Testis (tissue), 3 donors: ENCODE data around the gene VAV1. TPM values are rescaled to one million over a fixed set of nuclear protein-coding genes. Genes with fewer than 3 reads are reported as not detected.

Experiments used
- DNase-seq: peaks from one replicate; pipeline ENCODE4 v3.0.0-alpha.2; 2019
- H3K27ac ChIP-seq, 2 donors: fragments of 200-600 bp; sonication (generic); one replicate each; pipeline ENCODE4 v1.5.1; 2019
- H3K27me3 ChIP-seq: fragments of 200-600 bp; sonication (generic); one replicate; pipeline ENCODE4 v1.5.1; 2019
- H3K36me3 ChIP-seq: fragments of 200-600 bp; sonication (generic); one replicate; pipeline ENCODE4 v1.5.1; 2017; ENCODE audit warnings: low read depth; ENCODE audit errors: missing control alignments
- H3K4me1 ChIP-seq: fragments of 200-600 bp; sonication (generic); one replicate; pipeline ENCODE4 v1.5.1; 2019
- H3K4me3 ChIP-seq, 2 donors: fragments of 200-600 bp; sonication (generic); one replicate each; pipeline ENCODE4 v1.5.1; 2017 to 2019
- H3K9me3 ChIP-seq: fragments of 200-600 bp; sonication (generic); one replicate; pipeline ENCODE4 v1.5.1; 2017
- CTCF ChIP-seq, 3 experiments: fragments of 450-650 bp in 2 of 3; fragments of 200-600 bp in 1 of 3; sonication (generic) in 1 of 3; IDR thresholded peaks; one replicate each; pipeline ENCODE4 v1.5.1; 2016 to 2019; ENCODE audit warnings: antibody characterized with exemption in 3 of 3, mild to moderate bottlenecking in 2 of 3, moderate library complexity in 1 of 3
- POLR2A ChIP-seq: fragments of 450-650 bp; IDR thresholded peaks from one replicate; pipeline ENCODE4 v1.6.1; 2017; ENCODE audit warnings: antibody characterized with exemption, mild to moderate bottlenecking, moderate library complexity
- WGBS, 2 donors: methylation state at CpG; one replicate each; pipeline ENCODE4 v1.1.5; 2018; 5-methylcytosine and 5-hydroxymethylcytosine counted together
- intact Hi-C: fragments of 100-400 bp; cut with DNase I; formaldehyde crosslinking; loops from one replicate; pipeline ENCODE4 v1.15.1; 2023; ENCODE audit warnings: low total_unique reads
- polyA plus RNA-seq: library from polyadenylated mRNA; stranded (reverse); fragments of 350-450 nt; fragmentation: Illumina TruSeq; extraction: RNeasy Lipid Tissue Mini Kit (QIAGEN cat#74804); gene quantifications from one replicate; pipeline ENCODE4 v1.2.3, GENCODE V29; 2014; ENCODE audit warnings: low read depth, low replicate concordance; ENCODE audit not compliant: insufficient read depth
- total RNA-seq, 2 donors: library from RNA; depleted of rRNA; stranded (reverse); fragments of >200 nt; gene quantifications; one replicate each; pipeline ENCODE4 v1.2.3, GENCODE V29; 2016

VAV1 gene
- total and polyA plus RNA-seq, 3 donors from 2014 or later, result 1.1 to 8.9 (median 4.5) TPM

GRCh38 chr19:6851359-6851758 lies 78.9 kb downstream of the VAV1 start:
- WGBS, 2 donors, result 78 to 80% methylated on average over 1 of the region's 1 CpG
- no peak for DNase-seq
- Histone ChIP-seq H3K27ac (no peak overlapping the region), H3K4me1 (no peaks in the 10 kb centered on the region), H3K36me3 (no peaks in the 10 kb centered on the region), H3K9me3 (no peaks in the 10 kb centered on the region), H3K27me3 (no peaks in the 10 kb centered on the region), H3K4me3 (no peak overlapping the region)
- intact Hi-C loops, result no loop called here
- TF ChIP-seq POLR2A (no peak), CTCF (IDR thresholded peaks at IDR 0.05) (no peak)

GRCh38 chr19:6852001-6852400 lies 79.5 kb downstream of the VAV1 start:
- WGBS, 2 donors, result 94 to 100% methylated on average over 1 of the region's 1 CpG
- H3K36me3 ChIP-seq, result no peaks in the 10 kb centered on the region
- no peaks in the 10 kb centered on the region for H3K9me3 ChIP-seq
- H3K4me1 ChIP-seq, result no peaks in the 10 kb centered on the region
- no peak for DNase-seq
- H3K27ac ChIP-seq, result no peak overlapping the region
- intact Hi-C loops, result no loop called here
- H3K4me3 ChIP-seq, result no peak overlapping the region
- no peaks in the 10 kb centered on the region for H3K27me3 ChIP-seq
- no peak for TF ChIP-seq CTCF (IDR thresholded peaks at IDR 0.05)
- TF ChIP-seq POLR2A, result no peak

GRCh38 chr19:6853868-6854267 lies 81.4 kb downstream of the VAV1 start:
- intact Hi-C loops, result no loop called here
- H3K27me3 ChIP-seq, result no peaks in the 10 kb centered on the region
- H3K4me3 ChIP-seq, result no peak overlapping the region
- TF ChIP-seq POLR2A, result no peak
- TF ChIP-seq CTCF (IDR thresholded peaks at IDR 0.05), result no peak
- no peaks in the 10 kb centered on the region for H3K36me3 ChIP-seq
- H3K27ac ChIP-seq, result no peak overlapping the region
- no peak for DNase-seq
- H3K9me3 ChIP-seq, result no peaks in the 10 kb centered on the region
- H3K4me1 ChIP-seq, result no peaks in the 10 kb centered on the region
- WGBS, 2 donors, result 88 to 89% methylated on average over 11 of the region's 11 CpGs

DNA sequence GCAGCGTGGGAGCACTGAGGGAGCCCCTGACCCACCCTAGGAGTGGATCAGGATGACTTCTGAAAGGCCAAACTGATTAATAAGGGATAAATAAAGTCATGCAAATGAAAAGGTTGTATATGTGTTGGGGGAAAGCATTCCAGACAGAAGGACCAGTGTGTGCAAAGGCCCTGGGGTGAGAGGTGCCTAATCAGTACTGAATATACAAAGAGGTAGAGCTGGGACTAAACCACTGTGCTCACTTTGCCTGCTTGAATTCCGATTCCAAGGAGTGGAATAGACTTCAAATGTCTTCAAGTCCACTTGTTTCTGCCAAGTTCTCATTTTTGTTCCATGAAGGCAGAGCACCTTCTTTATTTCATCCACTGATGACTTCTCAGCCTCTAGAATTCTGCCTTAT lies 82.2 kb downstream of the VAV1 start:
- no peaks in the 10 kb centered on the region for H3K27me3 ChIP-seq
- no peak overlapping the region for H3K4me3 ChIP-seq
- no peaks in the 10 kb centered on the region for H3K4me1 ChIP-seq
- no peak overlapping the region for H3K27ac ChIP-seq
- TF ChIP-seq POLR2A (no peak), CTCF (IDR thresholded peaks at IDR 0.05) (no peak)
- no peaks in the 10 kb centered on the region for H3K9me3 ChIP-seq
- intact Hi-C loops, result no loop called here
- WGBS, 2 donors, result 79 to 86% methylated on average over 2 of the region's 2 CpGs
- DNase-seq, result no peak
- H3K36me3 ChIP-seq, result no peaks in the 10 kb centered on the region

- TF ChIP-seq POLR2A (no peak), CTCF (IDR thresholded peaks at IDR 0.05) (no peak)
- H3K9me3 ChIP-seq, result no peaks in the 10 kb centered on the region
- H3K4me1 ChIP-seq, result no peaks in the 10 kb centered on the region
- H3K36me3 ChIP-seq, result no peaks in the 10 kb centered on the region
- H3K4me3 ChIP-seq, result no peak overlapping the region
- peak; percentile 45 for DNase-seq
- H3K27me3 ChIP-seq, result no peaks in the 10 kb centered on the region
- H3K27ac ChIP-seq, result no peak overlapping the region
- intact Hi-C loops, result no loop called here
- 33 to 54% methylated on average over 14 of the region's 14 CpGs for WGBS, 2 donors
Observed at GRCh38 chr19:6856749-6857372, 84.4 kb downstream of the VAV1 start.
